Liver (tissue), 3 donors: Measurements from ENCODE around the gene RAB31.

Source experiments
- GABPA ChIP-seq, 2 donors: IDR thresholded peaks in 1 of 2; conservative IDR thresholded peaks in 1 of 2; 2 replicates each; pipeline ENCODE4 v1.6.1; 2016; ENCODE audit warnings: antibody characterized with exemption in 2 of 2, mild to moderate bottlenecking in 1 of 2, moderate library complexity in 1 of 2
- HNF4A ChIP-seq, 2 donors: conservative IDR thresholded peaks; 2 replicates each; pipeline ENCODE4 v1.6.1; 2016; ENCODE audit warnings: antibody characterized with exemption in 2 of 2, mild to moderate bottlenecking in 2 of 2
- JUND ChIP-seq, 2 donors: IDR thresholded peaks; 2 replicates each; pipeline ENCODE4 v1.6.1; 2016; ENCODE audit warnings: antibody characterized with exemption in 2 of 2
- MAX ChIP-seq: IDR thresholded peaks from 2 replicates; pipeline ENCODE4 v1.6.1; 2016; ENCODE audit warnings: antibody characterized with exemption
- NR2F2 ChIP-seq: IDR thresholded peaks from 2 replicates; pipeline ENCODE4 v1.6.1; 2016; ENCODE audit warnings: antibody characterized with exemption
- REST ChIP-seq: IDR thresholded peaks from 2 replicates; pipeline ENCODE4 v1.6.1; 2016; ENCODE audit warnings: antibody characterized with exemption, mild to moderate bottlenecking
- RXRA ChIP-seq, 2 donors: IDR thresholded peaks; 2 replicates each; pipeline ENCODE4 v1.6.1; 2017 to 2018; ENCODE audit warnings: antibody characterized with exemption in 2 of 2, mild to moderate bottlenecking in 1 of 2
- SP1 ChIP-seq: IDR thresholded peaks from 2 replicates; pipeline ENCODE4 v1.6.1; 2018; ENCODE audit warnings: antibody characterized with exemption, mild to moderate bottlenecking
- YY1 ChIP-seq: IDR thresholded peaks from 2 replicates; pipeline ENCODE4 v1.6.1; 2016; ENCODE audit warnings: antibody characterized with exemption, mild to moderate bottlenecking
- TF ChIP-seq, protein P1 (sequence below): fragments of 150-350 bp; IDR thresholded peaks from 2 replicates; pipeline ENCODE4 v1.5.1; 2017; ENCODE audit warnings: improper control_type of control experiment, low read depth, low read length; ENCODE audit not compliant: missing input control
- TF ChIP-seq, protein P2 (sequence below): IDR thresholded peaks from 2 replicates; pipeline ENCODE4 v1.6.1; 2016; ENCODE audit warnings: antibody characterized with exemption
- donor health status: healthy.
- donor health status: healthy.

- TF ChIP-seq, protein P1, sequence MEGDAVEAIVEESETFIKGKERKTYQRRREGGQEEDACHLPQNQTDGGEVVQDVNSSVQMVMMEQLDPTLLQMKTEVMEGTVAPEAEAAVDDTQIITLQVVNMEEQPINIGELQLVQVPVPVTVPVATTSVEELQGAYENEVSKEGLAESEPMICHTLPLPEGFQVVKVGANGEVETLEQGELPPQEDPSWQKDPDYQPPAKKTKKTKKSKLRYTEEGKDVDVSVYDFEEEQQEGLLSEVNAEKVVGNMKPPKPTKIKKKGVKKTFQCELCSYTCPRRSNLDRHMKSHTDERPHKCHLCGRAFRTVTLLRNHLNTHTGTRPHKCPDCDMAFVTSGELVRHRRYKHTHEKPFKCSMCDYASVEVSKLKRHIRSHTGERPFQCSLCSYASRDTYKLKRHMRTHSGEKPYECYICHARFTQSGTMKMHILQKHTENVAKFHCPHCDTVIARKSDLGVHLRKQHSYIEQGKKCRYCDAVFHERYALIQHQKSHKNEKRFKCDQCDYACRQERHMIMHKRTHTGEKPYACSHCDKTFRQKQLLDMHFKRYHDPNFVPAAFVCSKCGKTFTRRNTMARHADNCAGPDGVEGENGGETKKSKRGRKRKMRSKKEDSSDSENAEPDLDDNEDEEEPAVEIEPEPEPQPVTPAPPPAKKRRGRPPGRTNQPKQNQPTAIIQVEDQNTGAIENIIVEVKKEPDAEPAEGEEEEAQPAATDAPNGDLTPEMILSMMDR = no peak
- TF ChIP-seq SP1 (no peak), REST (no peak), MAX (no peak), JUND (IDR thresholded peaks at IDR 0.05) (no peak), RXRA (IDR thresholded peaks at IDR 0.05) (no peak), HNF4A (conservative IDR thresholded peaks at IDR 0.05) (no peak), NR2F2 (no peak), GABPA (IDR thresholded peaks at IDR 0.05 in 1 of 2, conservative IDR thresholded peaks at IDR 0.05 in 1 of 2) (no peak), YY1 (no peak)
- TF ChIP-seq, protein P2, sequence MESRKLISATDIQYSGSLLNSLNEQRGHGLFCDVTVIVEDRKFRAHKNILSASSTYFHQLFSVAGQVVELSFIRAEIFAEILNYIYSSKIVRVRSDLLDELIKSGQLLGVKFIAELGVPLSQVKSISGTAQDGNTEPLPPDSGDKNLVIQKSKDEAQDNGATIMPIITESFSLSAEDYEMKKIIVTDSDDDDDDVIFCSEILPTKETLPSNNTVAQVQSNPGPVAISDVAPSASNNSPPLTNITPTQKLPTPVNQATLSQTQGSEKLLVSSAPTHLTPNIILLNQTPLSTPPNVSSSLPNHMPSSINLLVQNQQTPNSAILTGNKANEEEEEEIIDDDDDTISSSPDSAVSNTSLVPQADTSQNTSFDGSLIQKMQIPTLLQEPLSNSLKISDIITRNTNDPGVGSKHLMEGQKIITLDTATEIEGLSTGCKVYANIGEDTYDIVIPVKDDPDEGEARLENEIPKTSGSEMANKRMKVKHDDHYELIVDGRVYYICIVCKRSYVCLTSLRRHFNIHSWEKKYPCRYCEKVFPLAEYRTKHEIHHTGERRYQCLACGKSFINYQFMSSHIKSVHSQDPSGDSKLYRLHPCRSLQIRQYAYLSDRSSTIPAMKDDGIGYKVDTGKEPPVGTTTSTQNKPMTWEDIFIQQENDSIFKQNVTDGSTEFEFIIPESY = no peak
These were observed 48.4 kb upstream of the RAB31 start for GRCh38 chr18:9659499-9660375.
